ENCODE data around the gene RBL2.

- TF ChIP-seq EZH2 (IDR thresholded peaks at IDR 0.05): no peak
- no peak for TF ChIP-seq POLR2AphosphoS5 (IDR thresholded peaks at IDR 0.05; ENCODE audit: borderline replicate concordance, low read depth, low read length)
Observed at GRCh38 chr16:53530741-53531140, 96.5 kb downstream of the RBL2 start.

Measured in SK-N-MC (cell line).